ENCODE measurements around the gene CCDC51.

The CCDC51 gene

GRCh38 chr3:48418140-48418539 lies 21.8 kb downstream of the CCDC51 start:
- DNase-seq = no peak

GRCh38 chr3:48417529-48418108 lies 22.3 kb downstream of the CCDC51 start:
- DNase-seq = no peak

- DNase-seq = no peak
Observed at GRCh38 chr3:48416546-48416945, 23.4 kb downstream of the CCDC51 start.

- DNase-seq = no peak
Observed at GRCh38 chr3:48416091-48416505, 23.8 kb downstream of the CCDC51 start.

GRCh38 chr3:48415251-48415953 lies 24.5 kb downstream of the CCDC51 start:
- DNase-seq = no peak

- DNase-seq = no peak
Observed at GRCh38 chr3:48414376-48415250, 25.3 kb downstream of the CCDC51 start.

- DNase-seq = no peak
Observed at GRCh38 chr3:48413611-48414010, 26.3 kb downstream of the CCDC51 start.

GRCh38 chr3:48413086-48413485 lies 26.8 kb downstream of the CCDC51 start:
- DNase-seq = no peak

GRCh38 chr3:48412375-48413001 lies 27.4 kb downstream of the CCDC51 start:
- no peak for DNase-seq

GRCh38 chr3:48411606-48412374 lies 28.1 kb downstream of the CCDC51 start:
- no peak for DNase-seq

GRCh38 chr3:48411041-48411588 lies 28.8 kb downstream of the CCDC51 start:
- DNase-seq = no peak

GRCh38 chr3:48410205-48411040 lies 29.5 kb downstream of the CCDC51 start:
- DNase-seq = no peak

- no peak for DNase-seq
Observed at GRCh38 chr3:48409291-48410201, 30.4 kb downstream of the CCDC51 start.

- no peak for DNase-seq
Observed at GRCh38 chr3:48408823-48409281, 31.1 kb downstream of the CCDC51 start.

GRCh38 chr3:48407542-48408099 lies 32.3 kb downstream of the CCDC51 start:
- no peak for DNase-seq

- no peak for DNase-seq
Observed at GRCh38 chr3:48406443-48407431, 33.2 kb downstream of the CCDC51 start.

GRCh38 chr3:48405971-48406370 lies 33.9 kb downstream of the CCDC51 start:
- no peak for DNase-seq

- DNase-seq = no peak
Observed at GRCh38 chr3:48405343-48405881, 34.5 kb downstream of the CCDC51 start.

Data from NCI-H345 (cell line).